Body of pancreas (tissue), 4 donors: ENCODE data around the gene TECR. TPM values are rescaled to one million over a fixed set of nuclear protein-coding genes. Genes with fewer than 3 reads are reported as not detected.

Experiments used
- ATAC-seq: fragments of 150-250 bp; one replicate; pipeline ENCODE4 v1.9.1; 2016
- DNase-seq, 4 donors: peaks; one replicate each; pipeline ENCODE4 v3.0.0-alpha.2; 2019
- H3K27ac ChIP-seq, 4 donors: fragments of 200-600 bp; sonication (generic); 1 replicate in 3 of 4; 2 replicates in 1 of 4; pipeline versions ENCODE4 v1.5.1 to v1.6.1; 2016 to 2019; ENCODE audit warnings: mild to moderate bottlenecking in 1 of 4, mixed read lengths in 1 of 4, moderate library complexity in 1 of 4
- H3K27me3 ChIP-seq, 2 donors: fragments of 200-600 bp; sonication (generic); one replicate each; pipeline ENCODE4 v1.6.0; 2016; ENCODE audit warnings: mild to moderate bottlenecking in 1 of 2
- H3K36me3 ChIP-seq, 2 donors: fragments of 200-600 bp; sonication (generic); replicated peaks in 1 of 2; 2 replicates each; pipeline ENCODE4 v1.5.1; 2016; ENCODE audit warnings: low read depth in 2 of 2; ENCODE audit not compliant: insufficient read depth in 1 of 2
- H3K4me1 ChIP-seq: fragments of 200-600 bp; sonication (generic); one replicate; pipeline ENCODE4 v1.6.0; 2016
- H3K4me3 ChIP-seq, 2 donors: fragments of 200-600 bp; sonication (generic); 1 replicate in 1 of 2; 2 replicates in 1 of 2; pipeline ENCODE4 v1.5.1; 2016 to 2019
- H3K9me3 ChIP-seq, 3 donors: fragments of 200-600 bp; sonication (generic); 1 replicate in 2 of 3; 2 replicates in 1 of 3; pipeline ENCODE4 v1.5.1; 2016
- CTCF ChIP-seq, 7 experiments: fragments of 450-650 bp in 4 of 7; fragments of 200-600 bp in 3 of 7; sonication (generic) in 3 of 7; IDR thresholded peaks; one replicate each; pipeline ENCODE4 v1.5.1; 2016 to 2019; ENCODE audit warnings: antibody characterized with exemption in 7 of 7
- POLR2A ChIP-seq, 3 donors: fragments of 450-650 bp; IDR thresholded peaks; one replicate each; pipeline ENCODE4 v1.6.1; 2016; ENCODE audit warnings: antibody characterized with exemption in 3 of 3, mild to moderate bottlenecking in 2 of 3
- WGBS, 2 donors: methylation state at CpG; one replicate each; pipeline ENCODE4 v1.1.5; 2017; 5-methylcytosine and 5-hydroxymethylcytosine counted together
- intact Hi-C: fragments of 100-400 bp; cut with DNase I; formaldehyde crosslinking; loops from one replicate; pipeline ENCODE4 v1.15.1; 2023
- total RNA-seq, 2 donors: library from RNA; depleted of rRNA; stranded (reverse); fragments of >200 nt; gene quantifications; one replicate each; pipeline ENCODE4 v1.1.0, GENCODE V29; 2016

TECR gene
- total RNA-seq, 2 donors from 2014 or later, result 26.2 to 28.7 TPM

- Histone ChIP-seq H3K4me1 (peaks cover 10% of the 10 kb centered on the region), H3K9me3 (no peaks in the 10 kb centered on the region), H3K4me3 (no peak overlapping the region), H3K27ac (no peak overlapping the region), H3K27me3 (no peaks in the 10 kb centered on the region), H3K36me3 (no peaks in the 10 kb centered on the region)
- WGBS, 2 donors, result 88 to 93% methylated on average over 23 to 29 of the region's 35 CpGs
- no peak for TF ChIP-seq CTCF (IDR thresholded peaks at IDR 0.05)
- TF ChIP-seq POLR2A (IDR thresholded peaks at IDR 0.05), result no peak
- DNase-seq (no peak), ATAC-seq (no peak)
- intact Hi-C loops, result no loop called here
Measured at GRCh38 chr19:14553042-14553938, 23.9 kb downstream of the TECR start.

GRCh38 chr19:14553939-14554243 lies 24.5 kb downstream of the TECR start:
- TF ChIP-seq POLR2A (IDR thresholded peaks at IDR 0.05), result no peak
- no peak for TF ChIP-seq CTCF (IDR thresholded peaks at IDR 0.05)
- no peaks in the 10 kb centered on the region for H3K27me3 ChIP-seq
- no peak overlapping the region for H3K4me3 ChIP-seq
- no peak for DNase-seq
- 79% methylated on average over 9 of the region's 9 CpGs; no CpG with 5 or more reads in 1 of the 2 donors for WGBS, 2 donors
- peaks cover 10% of the 10 kb centered on the region for H3K4me1 ChIP-seq
- intact Hi-C loops, result no loop called here
- H3K9me3 ChIP-seq, result no peaks in the 10 kb centered on the region
- ATAC-seq, result no peak
- no peaks in the 10 kb centered on the region for H3K36me3 ChIP-seq
- H3K27ac ChIP-seq, result peak overlapping the region in 1 of 4 donors; percentile 12

GRCh38 chr19:14554382-14554812 lies 25.0 kb downstream of the TECR start:
- peak overlapping the region in 1 of 4 donors; percentile 12 for H3K27ac ChIP-seq
- H3K27me3 ChIP-seq, result no peaks in the 10 kb centered on the region
- peaks cover 10% of the 10 kb centered on the region for H3K4me1 ChIP-seq
- no peak for ATAC-seq
- DNase-seq, result peak in 3 of 4 donors; percentile 20 to 35 (median 30)
- 60 to 73% methylated on average over 4 to 6 of the region's 6 CpGs for WGBS, 2 donors
- no peak overlapping the region for H3K4me3 ChIP-seq
- H3K36me3 ChIP-seq, result no peaks in the 10 kb centered on the region
- no peaks in the 10 kb centered on the region for H3K9me3 ChIP-seq
- TF ChIP-seq CTCF (IDR thresholded peaks at IDR 0.05) (no peak), POLR2A (IDR thresholded peaks at IDR 0.05) (no peak)
- intact Hi-C loops, result no loop called here

GRCh38 chr19:14555918-14556661 lies 26.7 kb downstream of the TECR start:
- TF ChIP-seq CTCF (IDR thresholded peaks at IDR 0.05) (no peak), POLR2A (IDR thresholded peaks at IDR 0.05) (no peak)
- ATAC-seq (peak; percentile 16), DNase-seq (no peak)
- Histone ChIP-seq H3K9me3 (no peaks in the 10 kb centered on the region), H3K27ac (no peak overlapping the region), H3K36me3 (no peaks in the 10 kb centered on the region), H3K4me3 (no peak overlapping the region), H3K27me3 (no peaks in the 10 kb centered on the region), H3K4me1 (peaks cover 10% of the 10 kb centered on the region)
- intact Hi-C loops, result no loop called here
- 83 to 89% methylated on average over 11 to 12 of the region's 12 CpGs for WGBS, 2 donors
